Heart left ventricle (tissue), 13 donors: ENCODE measurements around the gene UBTD1.

Experiments
- CTCF ChIP-seq, 12 donors: fragments of 200-600 bp; sonication (generic) in 4 of 12; IDR thresholded peaks; one replicate each; pipeline versions ENCODE4 v1.5.0 to v1.8.0; 2018 to 2022; ENCODE audit warnings: antibody characterized with exemption in 12 of 12, mild to moderate bottlenecking in 5 of 12
- POLR2A ChIP-seq, 2 donors: fragments of 450-650 bp; IDR thresholded peaks; one replicate each; pipeline ENCODE4 v1.6.1; 2017; ENCODE audit warnings: antibody characterized with exemption in 2 of 2, mild to moderate bottlenecking in 2 of 2, moderate library complexity in 2 of 2
- donor health status: ischemic (EF 13 %, LVEDD 7.1; RV severe dilation, severe dysfunction).
- donor health status: DM: no; HTN: yes; CAD: no.
- donor health status: DM: no; HTN: no; CAD: no.
- donor health status: ischemic (EF 25% LVEDD 6.9; RV normal size, moderate dysfunction).
- donor health status: ischemic (EF 25% LVEDD 5.7; RV mildly dilated, moderate dysfunction).
- donor health status: ischemic (EF 35%, LVEDD 5.7; RV mildly dilated, moderate dysfunction).
- donor health status: nonischemic (EF 11% LVEDD 7.7; RV severe dilation, severe dysfunction).
- donor health status: DM: yes; HTN: yes; CAD: no.
- donor health status: PGD.
- donor health status: ischemic (EF 29% LVEDD 5.4; RV normal size, mild dysfunction).
- donor health status: nonischemic (EF 23%, LVEDD 6.1; RV moderate dilation, normal function).

DNA sequence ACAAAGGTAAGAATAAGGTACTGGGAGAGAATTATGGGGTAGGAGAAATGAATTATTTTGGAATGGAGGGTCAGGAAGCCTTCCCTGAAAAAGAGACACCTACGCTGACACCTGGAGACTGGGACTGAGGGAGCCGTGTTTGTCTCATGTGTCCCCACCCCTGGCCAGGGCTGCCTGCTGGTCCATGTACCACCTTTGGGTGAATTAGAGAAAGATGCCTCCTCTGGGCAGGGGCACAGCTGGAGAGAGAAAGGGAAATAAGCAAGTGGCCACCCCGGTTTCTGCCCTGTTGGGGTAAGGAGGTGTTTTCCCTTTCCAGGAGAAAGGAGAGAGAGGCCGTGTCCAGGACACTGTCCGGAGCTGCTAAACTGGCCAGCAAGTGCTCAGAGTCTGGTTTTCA is 21.8 kb downstream of the UBTD1 start:
- TF ChIP-seq CTCF (IDR thresholded peaks at IDR 0.05) (no peak), POLR2A (IDR thresholded peaks at IDR 0.05) (no peak)
